HG03039 (cell line): Measurements from ENCODE around the gene NOL4L.

Experiments used
- ATAC-seq: cut with Tn5 transposase; IDR thresholded peaks from one replicate; pipeline ENCODE4 v1.9.1; 2021; ENCODE audit warnings: mild to moderate bottlenecking, moderate library complexity; ENCODE audit not compliant: unreplicated experiment

The NOL4L gene

GRCh38 chr20:32563311-32564272 lies 21.5 kb downstream of the NOL4L start:
- ATAC-seq, result no peak

DNA sequence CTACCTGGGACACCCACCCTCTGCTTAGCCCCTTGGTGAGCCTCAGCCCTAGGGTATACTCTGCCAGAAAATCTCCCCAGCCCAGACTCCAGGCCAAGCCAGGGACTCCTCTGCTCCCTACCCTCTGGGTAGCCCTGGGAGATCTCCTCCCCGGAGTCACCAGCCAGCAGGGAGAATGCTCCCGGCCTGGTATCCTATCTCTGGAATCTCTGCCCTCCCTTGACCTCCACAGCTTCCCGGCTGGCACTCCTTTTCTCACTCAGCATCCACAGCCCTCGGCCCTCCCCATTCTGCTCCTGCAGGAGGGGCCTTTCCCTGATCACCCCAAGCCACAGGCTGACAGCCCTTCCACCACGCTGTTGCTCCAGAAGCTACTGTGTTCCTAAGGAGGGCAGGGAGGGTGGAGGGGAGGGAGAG lies 22.6 kb downstream of the NOL4L start:
- ATAC-seq, result no peak

- no peak for ATAC-seq
Measured at GRCh38 chr20:32560989-32561830, 23.9 kb downstream of the NOL4L start.

DNA sequence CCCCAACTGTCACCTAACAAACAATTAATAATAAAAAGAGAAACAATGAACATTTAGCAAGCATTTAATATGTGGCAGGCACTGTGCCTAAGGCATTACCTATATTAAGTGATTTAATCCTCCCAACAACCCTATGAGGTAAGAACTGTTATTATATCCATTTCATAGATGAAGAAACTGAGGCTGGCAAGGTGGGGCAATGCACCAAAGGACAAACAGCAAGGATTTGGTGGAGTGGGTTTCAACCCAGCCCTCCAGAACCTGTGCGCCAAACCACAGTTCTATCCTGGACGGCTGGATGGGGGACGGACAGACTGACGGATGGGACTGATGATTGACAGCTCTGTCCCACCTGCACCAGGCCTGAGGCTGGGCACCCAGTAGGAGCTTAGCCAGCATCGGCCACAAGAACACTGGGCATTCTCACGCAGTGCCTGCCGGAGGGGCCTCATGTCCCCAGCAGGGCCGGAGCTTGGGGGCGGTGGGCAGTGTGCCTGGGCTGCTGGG lies 24.6 kb downstream of the NOL4L start:
- no peak for ATAC-seq

DNA sequence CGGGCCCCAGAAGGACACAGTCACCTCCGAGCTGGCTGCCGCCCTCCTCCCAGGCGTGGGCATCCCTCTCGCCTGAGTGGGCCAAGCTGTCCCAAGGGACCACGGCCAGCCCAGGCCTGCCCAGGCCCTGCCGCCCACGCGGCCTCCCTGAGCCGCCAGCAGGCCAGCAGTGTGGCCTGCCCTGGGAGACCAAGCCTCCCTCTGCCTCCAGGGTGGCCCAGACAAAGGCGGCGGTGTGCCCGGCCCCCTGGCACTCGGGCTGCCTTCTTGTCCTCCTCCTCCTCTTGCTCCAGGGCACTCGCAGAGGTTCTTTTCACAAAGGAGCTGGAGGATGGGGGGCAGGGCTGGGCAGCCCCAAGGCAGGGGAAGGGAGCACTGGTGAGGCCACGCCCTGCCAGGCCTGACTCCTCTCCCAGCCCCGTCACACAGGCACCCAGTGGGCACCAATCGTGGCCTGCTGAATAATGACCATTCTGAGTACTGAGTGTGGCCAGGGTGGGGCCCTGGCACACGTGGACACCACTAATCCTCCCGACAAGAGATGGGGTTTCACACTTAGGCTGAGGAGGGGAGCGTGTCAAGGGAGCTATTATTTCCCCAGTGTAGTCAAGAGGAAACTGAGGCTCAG lies 25.3 kb downstream of the NOL4L start:
- no peak for ATAC-seq

DNA sequence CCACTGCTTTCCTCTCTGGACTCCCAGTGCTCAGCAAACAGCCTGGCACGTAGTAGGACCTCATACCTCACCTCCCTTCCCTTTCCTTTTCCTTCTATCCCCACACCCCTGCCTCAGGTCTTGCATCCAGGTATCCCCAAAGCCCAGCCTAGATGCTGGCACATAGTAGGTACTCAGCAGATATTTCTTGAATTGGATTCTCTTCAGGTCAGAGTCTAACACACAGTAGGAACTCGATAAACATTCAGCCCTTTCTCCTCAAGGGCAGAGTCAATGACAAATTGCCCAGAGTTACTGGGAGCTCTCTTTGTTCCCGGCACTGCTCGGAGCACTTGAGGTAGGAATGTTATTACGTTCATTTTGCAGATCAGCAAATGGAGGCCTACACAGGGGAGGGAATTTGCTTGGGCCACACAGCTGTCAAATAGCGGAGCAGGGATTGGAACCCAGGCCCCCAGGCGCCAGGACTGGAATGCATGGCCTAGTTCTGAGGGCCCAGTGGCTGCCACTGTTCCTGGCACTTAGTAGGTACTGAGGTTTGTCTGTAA lies 25.9 kb downstream of the NOL4L start:
- no peak for ATAC-seq

GRCh38 chr20:32558526-32558925 lies 26.6 kb downstream of the NOL4L start:
- no peak for ATAC-seq

GRCh38 chr20:32557319-32557718 lies 27.8 kb downstream of the NOL4L start:
- ATAC-seq, result no peak

DNA sequence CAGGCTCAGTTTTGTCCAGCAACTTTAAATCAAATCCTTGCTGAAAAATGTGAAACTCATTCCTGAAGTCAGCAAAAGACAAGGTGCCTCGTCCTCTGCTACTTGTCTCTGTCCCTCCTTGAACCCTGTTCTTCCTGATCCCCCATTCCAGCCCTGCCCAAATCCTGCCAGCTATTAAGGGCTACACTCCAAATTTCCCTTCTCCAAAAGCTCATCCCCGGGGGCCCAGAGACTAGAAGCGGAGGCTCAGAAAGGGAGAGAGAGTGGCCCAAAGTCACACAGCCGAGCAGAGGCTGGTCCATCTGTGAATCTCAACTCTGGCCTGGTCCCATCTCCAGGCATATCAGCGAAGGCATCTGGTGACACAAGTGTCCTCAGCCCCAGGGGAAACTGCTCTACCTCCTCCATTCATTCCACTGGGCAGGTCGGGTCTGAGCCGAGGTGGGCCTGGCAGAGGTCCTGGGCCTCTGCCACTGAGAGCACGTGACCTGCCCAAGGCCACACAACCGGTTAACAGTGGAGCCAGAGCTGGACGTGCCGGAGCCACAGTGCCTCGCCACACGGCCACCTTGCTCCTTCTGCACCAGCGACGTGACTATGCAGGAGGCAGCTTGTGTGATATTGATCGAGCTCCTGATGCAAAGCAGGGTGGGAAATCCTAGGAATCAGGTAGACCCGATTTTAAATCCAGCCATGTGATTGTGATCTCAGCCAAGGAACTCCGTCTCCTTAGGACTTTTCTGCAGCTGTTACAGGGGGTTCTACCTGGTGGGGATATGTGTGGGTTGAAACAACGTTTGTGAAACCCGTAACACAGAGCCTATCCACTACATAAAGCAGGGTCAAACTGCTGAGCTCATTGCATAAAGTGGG lies 28.6 kb downstream of the NOL4L start:
- ATAC-seq, result no peak

DNA sequence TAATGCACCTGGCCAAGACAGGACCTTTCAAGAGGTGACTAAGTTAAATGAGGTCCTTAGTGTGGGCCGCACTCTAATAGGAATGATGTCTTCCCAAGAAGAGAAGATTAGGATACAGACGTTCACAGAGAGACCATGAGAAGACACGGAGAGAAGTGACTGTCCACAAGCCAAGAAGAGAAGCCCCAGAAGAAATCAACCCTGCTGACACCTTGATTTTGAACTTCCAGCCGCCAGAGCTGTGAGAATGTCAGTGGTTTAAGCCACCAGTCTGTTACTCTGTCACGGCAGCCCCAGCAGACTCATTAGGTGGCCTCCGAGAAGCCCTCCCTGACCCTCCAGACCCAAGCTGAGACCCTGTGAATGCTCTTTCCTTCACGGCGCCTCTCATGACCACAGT lies 29.5 kb downstream of the NOL4L start:
- no peak for ATAC-seq

DNA sequence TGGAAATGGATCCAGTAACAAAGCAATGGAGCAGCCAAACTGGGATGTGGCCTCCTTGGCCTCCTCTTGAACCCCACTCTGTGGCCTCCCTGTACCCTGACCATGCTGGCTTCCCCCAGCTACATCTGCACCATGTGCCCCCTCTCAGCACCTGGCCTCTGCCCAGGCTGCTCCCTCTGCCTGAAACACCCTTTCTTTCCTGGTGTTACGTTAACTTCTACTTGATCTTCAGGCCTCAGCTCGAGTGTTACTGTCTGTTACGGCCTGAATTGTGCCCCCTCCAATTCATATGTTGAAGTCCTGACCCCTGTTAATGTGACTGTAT lies 30.2 kb downstream of the NOL4L start:
- no peak for ATAC-seq

- no peak for ATAC-seq
Measured at GRCh38 chr20:32553618-32554017, 31.5 kb downstream of the NOL4L start.

DNA sequence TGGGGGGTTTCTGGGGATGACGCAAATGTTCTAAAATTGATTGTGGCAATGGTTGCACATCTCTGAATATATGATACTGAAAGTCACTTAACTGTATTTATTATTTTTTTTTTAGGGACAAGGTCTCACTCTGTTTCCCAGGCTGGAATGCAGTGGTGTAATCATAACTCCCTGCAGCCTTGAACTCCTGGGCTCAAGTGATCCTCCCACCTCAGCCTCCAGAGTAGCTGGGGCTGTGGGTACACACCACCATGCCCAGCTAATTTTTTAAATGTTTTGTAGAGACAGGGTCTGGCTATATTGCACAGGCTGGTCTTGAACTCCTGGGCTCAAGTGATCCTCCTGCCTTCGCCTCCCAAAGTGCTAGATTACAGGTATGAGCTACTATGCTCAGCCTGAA lies 33.4 kb downstream of the NOL4L start:
- no peak for ATAC-seq

DNA sequence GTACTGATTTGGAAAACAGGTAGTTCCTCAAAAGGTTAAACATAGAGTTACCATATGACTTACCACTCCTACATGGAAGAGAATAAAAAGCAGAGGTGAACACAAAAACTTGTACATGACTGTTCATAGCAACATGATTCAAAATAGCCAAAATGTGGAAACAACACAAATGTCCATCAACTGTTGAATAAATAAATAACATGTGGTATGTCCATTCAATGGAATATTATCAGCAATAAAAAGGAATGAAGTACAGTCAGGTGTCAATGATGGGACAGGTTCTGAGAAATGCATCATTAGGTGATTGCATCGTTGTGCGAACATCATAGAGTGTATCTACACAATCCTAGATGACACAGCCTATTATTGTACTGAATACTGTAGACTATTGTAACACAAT lies 35.3 kb downstream of the NOL4L start:
- ATAC-seq, result no peak

DNA sequence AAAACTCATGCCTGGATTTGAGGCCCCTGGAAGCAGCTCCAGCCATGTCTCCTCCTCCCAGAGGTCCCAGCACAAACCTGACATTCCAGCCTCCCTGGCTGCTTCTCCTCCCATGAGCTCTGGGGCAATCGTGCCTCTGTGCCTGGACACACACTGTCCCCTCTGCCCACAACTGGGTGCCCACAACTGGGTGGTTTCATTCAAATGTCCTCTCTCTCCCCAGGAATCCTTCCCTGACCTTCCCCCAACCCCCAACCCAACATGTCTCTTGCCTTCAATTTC lies 37.4 kb downstream of the NOL4L start:
- no peak for ATAC-seq

- no peak for ATAC-seq
Measured at GRCh38 chr20:32546918-32547752, 38.0 kb downstream of the NOL4L start.

GRCh38 chr20:32544893-32545840 lies 40.0 kb downstream of the NOL4L start:
- ATAC-seq, result no peak

DNA sequence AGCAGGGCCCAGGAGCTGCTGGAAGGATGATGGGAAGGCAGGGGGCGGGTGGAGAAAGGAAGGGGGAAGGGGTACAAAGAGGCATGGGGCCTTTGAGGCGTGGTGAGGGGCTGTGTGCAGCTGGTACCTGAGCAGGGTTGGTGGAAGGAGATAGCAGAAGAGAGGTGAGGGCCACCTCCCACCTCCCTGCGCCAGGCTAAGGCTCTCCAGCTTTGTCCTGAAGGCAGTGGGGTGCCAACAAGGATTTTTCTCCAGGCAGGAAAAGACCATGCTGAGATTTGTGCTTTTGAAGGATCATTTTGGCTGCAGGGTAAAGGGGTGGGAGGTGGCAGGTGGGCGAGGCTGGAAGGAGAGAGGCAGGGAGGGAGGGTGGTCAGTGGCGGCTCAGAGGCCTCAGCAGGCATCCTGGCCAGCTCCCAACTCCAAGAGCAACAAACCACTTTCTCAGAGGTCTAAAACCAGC lies 40.8 kb downstream of the NOL4L start:
- ATAC-seq, result no peak
